HG03439 (cell line): ENCODE results near the gene DSCAML1.

Experiments
- ATAC-seq: cut with Tn5 transposase; IDR thresholded peaks from one replicate; pipeline ENCODE4 v1.9.1; 2021; ENCODE audit warnings: mild to moderate bottlenecking, moderate library complexity; ENCODE audit not compliant: unreplicated experiment

Gene DSCAML1

DNA sequence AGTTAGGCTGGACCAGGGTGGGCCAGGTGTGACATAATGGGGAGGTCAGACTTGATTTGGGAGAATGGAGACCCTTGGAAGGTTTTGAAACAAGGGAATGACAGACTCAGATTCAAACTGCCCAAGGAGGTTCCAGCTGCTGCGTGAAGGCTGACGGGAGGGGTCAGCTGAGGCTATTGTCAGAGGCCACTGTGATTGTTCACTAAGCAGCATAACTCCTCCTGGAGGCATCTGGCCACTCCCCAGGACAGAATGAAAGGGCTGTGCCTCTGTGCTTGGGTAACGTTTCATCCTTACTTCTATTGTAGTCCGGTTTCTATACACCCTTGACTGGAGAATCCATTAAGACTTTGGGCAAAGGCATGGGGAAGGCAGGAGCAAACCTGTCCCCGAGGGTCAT lies 126.6 kb downstream of the DSCAML1 start:
- ATAC-seq, result no peak

DNA sequence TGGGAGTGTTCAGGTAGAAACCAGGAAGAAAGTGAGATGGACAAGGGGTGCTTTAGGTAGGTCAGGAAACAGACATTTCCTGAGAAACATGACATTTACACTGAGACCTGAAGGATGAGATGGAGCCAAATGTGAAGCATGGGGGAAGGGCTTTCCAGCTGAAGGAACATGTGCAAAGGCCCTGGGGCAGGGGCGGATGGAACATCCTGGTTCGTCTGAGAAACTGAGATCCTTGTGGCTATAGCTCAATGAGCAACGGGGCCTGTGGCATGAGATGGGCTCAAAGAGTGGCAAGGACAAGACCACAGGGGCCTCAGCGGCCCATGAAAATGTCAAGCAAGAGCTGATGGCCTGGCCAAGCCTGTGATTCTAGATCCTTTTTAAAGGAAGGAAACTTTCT lies 127.4 kb downstream of the DSCAML1 start:
- no peak for ATAC-seq

DNA sequence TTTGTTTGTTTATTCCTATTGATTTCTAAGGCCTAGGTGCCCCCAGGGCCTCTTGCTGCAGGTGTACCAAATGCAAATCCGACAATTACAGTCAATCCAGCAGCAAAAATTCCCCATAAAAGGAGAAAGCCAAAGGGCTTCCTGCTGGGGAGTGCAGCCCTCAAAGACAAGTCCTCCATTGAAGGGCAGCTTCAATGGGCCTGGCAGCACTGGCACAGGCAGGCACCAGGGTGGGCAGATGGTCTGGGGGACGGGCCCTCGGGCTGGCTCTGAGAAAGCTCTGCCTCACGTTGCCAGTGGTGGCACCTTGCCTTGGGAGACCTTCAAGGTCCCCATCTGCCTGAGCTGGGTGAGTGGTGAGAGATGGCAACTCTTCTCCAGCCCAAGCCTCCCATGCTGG lies 128.0 kb downstream of the DSCAML1 start:
- ATAC-seq, result no peak

DNA sequence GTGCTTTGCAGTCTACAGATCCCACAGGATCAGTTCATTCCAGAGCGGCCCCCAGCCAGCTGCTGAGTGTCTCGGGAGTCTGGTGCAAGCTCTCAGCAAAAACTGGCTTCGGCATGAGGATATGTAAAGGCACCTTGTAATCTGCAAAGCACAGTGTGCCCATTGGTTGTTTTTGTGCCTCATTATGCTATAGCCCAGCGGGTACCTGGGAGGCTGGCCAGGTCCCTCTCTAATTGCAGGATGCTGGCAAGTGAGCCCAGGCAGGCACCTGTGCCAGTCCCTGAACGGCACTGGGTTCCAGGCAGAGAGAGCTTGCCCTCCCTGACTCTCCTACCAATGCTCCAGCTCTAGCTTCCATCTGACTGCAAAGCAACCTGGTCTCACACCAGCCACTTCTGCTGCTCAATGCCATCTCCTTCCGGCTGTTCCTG lies 128.7 kb downstream of the DSCAML1 start:
- ATAC-seq, result no peak

DNA sequence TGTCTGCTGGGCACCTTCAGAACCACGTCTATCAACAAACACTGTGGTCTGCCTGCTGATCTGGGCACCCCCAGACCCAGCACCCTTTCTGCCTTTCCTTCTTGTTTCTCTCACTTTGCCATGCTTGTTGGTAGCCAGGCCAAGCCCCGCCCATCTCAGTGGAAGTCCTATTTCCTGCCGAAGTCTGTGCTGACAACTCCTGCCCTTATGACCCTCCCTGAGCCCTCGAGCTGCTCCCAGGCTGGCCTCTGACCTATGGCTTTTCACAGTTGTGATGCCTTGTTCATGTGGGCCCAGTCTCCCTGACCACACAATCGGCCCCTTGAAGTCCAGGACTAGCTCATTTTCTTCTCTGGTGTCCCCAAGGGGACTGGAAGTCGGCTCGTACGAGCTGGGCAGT lies 132.1 kb downstream of the DSCAML1 start:
- ATAC-seq, result no peak

DNA sequence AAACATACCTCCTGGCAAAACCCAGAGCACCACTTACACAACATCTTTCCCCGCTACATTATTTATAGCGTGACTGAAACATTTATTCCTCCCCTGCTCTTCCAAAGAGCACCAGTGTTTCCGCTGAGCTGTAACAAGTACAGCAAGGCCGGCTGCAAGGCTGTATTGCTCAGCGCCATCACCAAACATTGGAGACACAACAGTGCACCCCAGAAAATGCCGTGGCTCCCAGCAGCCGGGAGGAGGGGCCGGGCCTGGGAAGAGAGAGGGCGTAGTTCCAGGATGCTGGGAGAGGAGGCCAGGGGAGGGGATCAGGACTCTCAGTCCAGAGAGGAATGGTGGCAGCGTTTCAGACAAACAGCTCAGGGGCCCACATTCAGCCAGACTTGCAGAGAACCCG lies 133.2 kb downstream of the DSCAML1 start:
- no peak for ATAC-seq

DNA sequence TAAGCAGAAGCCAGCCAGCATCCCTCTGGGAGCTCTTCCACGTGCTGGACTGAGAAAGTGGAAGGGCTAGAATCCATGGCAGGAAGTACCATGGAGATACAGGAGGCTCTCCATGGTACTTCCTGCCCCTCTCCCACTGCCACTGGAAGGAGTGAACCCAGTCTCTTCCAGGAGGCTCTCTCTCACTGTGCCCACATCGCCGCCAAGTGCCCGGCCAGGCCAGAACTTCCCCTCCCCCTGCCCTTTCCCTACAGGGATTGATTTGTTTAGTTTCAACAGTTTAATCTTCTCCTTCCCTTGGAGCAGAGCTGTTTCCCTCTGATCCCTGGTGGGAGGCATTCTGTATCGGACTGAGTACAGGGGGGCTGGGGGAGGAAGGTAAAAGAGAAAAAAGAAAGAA lies 133.6 kb downstream of the DSCAML1 start:
- ATAC-seq, result no peak

DNA sequence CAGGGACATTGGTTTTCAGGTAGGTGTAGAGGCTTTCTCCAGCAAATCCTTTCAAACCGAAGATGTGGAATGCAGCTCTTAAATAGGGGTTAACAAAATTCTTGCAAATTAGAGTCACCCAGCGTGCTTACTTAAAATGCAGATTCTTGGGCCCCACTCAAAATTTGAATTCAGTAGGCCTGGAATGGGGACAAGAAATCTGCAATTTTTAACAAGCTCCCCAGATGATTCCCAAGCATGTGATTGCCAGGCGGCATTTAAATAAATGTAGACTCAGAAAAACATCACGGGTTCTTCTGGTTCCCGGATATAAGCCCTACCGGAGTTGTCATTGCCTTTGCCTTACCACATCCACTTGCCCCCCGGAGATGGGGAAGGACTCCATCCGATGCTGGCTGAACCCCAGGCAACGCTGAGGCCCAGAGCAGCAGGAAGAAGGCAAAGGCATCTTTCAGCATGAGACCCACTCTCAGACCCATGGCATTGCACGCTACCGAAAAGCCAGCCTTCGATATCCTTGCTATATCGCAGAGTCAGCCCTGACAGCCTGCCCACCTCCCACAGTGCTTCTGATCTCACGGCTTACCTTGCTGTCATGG lies 134.2 kb downstream of the DSCAML1 start:
- ATAC-seq, result no peak

DNA sequence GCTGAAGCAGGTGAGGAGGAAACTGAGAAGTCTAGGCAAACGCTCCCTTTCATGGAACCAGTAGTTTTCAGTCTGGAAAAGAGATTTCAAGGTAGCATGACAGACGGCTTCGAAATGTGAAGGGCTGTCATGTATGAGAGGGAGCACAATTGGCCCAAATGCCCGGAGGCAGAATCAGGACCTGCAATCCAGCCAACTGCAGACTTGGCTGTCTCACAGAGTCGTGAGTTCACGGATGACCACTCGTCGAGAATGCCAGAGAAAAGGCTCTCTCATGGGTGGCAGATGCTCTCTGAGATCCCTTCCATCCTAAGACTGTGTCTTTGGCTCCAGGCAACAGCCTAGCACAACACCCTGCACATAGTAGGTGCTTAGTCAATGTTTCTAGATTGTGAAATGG lies 134.8 kb downstream of the DSCAML1 start:
- ATAC-seq, result no peak

DNA sequence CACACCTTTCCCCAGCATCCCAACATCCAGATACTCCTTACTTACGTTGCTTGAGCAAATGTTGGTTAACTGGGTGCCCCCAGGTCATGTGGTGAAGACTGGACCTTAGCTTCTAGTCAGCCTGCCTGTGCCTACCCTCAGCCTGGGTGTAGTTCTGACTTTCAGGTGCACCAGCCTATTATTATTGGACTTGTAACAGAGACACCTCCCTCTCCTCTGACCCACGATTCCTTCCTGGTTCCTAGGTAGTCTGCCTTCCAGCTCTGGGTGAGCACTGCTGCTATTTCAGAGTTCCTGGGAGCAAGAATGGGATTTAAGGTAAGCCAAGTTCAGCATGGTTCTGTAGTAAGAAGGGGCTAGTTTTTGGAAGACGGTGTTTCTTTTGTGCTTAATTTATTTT lies 138.2 kb downstream of the DSCAML1 start:
- ATAC-seq, result no peak

DNA sequence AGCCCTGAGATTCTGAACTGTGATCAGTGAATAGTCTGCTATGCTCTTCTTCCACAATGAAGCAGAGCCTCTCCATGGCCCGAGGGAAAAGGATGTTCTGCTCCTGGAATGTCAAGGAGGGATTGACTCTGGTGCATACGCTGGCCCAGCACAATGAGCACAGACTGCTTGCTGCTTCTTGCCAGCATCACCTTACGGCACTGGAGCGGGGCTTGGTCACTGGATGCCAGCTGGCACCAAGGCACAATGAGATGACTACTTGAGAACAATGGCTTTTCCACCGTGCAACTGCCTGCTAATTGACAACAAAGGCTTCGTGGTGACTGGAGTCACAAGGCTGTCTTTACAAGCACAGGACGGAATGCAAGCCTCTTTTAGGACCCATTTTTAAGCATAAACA lies 139.2 kb downstream of the DSCAML1 start:
- no peak for ATAC-seq

DNA sequence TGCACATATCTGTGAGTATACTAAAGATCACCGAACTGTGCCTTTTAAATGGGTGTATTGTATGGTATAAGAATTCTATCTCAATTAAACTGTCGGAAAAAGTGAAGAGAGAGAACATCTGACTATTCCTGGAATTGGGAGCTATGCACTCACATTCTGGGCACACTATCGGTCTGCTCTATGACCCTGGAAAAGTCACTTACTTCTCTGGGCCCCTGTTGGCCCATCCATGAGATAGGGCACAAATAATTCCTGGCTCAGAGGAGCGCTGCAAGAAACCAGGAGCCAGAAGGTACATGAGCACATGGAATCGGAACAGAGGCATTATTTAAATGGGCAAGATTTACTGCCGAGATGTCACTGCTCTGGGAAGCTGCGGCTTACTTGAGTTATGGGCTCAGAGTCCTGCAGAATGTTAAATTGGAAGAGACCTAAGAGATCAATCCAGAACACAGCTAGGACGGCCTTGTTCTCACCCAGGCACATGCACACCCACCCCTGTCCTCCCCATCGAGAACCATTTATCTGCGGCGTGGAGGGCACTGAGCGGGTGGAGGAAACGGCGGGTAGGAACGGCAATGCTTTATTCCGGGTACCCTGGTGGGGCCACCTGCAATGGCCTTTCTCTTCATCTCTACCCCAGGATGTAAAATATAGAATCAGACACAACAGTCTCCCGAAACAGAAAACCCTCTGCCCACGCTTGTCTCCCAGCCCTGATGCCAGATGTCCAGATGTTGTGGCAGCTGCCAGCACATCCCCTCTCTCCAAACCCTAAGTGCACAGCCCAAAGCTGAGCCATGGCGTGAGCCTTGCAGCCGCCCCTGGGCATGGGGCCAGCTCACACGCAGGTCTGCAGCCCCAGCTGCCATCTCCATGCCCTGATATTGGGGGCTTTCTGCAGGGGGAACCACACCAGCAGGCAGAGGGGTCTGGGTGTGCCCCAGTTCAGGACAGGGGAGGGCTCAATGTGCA lies 142.4 kb downstream of the DSCAML1 start:
- ATAC-seq, result no peak

DNA sequence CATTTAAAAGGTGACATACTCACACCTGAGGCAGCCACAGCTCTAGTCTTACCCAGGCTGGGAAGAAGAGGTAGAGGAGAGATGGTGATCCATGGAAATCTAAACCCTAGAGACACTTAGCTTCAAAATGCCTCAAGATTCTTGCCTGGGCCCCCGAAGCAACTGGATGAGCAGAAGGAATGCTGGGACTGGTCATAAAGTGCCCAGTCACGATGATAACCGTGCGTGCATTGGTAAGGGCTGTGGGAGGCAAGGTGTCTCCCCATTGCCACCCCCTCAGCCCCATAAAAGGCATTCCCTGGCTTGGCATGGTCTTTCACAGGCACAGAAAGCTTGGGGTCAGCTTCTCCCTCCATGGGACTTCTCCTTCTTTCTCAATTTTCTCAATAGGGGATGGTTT lies 144.5 kb downstream of the DSCAML1 start:
- no peak for ATAC-seq

DNA sequence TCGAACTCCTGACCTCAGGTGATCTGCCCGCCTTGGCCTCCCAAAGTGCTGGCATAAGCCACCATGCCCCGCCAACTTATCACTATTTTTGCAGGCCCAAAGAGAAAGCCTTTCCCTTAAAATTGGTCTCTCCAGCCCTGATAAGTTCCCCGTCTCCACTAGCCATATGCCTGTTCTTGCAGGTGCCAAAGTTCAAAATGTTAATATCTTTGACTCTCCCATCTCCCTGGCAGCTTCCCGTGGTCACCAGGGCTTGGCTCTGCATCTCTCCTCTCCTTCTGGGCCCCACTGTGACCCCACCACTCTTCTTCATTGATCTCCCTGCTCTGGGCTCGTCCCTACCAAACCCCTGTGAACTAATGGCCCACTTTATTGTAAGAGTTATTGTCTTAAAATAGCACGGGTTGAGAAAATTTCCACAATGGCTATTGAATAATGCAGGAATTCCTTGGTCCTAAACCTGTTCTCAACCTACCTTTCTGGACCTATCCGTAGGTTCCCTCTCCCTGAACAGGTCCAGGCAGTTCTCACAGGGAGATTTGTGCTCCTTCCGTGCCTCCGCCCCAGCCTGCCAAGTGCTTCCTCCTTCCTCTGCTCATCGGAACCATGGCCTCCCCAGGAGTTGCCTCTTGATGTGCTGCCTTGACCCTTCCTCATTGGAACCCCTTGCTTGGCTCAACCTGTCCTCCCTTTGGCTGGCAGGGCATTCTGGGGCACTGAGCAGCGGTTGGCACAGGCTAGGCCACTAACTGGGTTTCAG lies 147.5 kb downstream of the DSCAML1 start:
- no peak for ATAC-seq

DNA sequence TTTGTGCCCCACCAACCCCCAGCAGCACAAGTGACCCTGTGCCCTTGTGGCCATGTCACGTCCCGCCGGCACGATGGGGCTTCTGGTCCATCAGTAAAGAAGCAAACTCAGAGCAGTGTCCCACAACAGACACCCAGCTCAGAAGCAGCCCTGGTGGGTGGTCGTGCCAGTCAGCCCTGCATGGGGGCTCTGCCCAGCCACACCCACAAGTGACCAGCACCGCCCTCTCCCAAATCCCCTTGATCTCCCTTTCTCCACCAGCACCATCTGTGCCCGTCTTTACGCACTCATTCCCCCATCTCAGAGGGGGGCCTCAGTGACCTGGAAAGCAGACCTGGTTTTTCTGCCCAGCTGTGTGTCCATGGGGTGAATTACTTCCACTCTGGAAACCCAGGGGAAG lies 149.1 kb downstream of the DSCAML1 start:
- no peak for ATAC-seq

DNA sequence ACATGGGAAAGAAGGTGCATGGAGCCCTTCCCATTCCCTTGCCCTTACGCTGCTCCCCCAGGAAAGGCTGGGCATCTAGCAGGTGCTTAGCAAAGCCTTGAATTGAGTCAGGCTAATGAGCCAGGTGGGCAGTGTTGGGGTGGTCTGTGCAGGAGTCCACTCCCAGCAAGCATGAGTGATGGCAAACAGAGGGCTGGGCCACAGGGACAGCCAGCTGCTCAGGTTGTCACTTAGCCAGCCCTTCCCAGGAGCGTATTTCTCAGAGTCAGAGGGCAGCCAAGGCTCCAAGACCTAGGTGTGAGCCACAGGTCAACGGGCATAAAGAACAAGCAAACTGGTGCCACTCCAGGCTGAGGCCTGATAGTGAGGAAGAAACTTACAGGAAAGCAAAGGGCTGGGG lies 149.8 kb downstream of the DSCAML1 start:
- ATAC-seq, result no peak

DNA sequence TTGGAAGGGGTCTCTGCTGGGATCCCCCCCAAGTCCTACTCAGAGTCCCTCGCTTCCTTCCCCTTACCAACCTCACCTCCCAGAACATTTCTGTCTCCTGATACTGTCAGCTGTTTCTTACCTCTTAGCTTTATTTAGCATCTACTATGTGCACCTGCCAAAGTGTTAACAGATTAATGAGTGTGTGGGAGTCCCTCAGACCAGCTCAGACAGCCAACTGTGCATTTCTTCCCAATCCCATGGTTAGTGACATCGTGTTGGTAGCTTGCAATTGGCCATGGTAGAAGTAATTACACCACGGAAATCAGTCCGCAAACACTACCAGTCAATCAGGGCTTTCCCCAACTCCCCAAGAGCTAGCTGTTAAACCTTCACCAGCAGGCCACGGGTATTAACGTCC lies 150.6 kb downstream of the DSCAML1 start:
- no peak for ATAC-seq

DNA sequence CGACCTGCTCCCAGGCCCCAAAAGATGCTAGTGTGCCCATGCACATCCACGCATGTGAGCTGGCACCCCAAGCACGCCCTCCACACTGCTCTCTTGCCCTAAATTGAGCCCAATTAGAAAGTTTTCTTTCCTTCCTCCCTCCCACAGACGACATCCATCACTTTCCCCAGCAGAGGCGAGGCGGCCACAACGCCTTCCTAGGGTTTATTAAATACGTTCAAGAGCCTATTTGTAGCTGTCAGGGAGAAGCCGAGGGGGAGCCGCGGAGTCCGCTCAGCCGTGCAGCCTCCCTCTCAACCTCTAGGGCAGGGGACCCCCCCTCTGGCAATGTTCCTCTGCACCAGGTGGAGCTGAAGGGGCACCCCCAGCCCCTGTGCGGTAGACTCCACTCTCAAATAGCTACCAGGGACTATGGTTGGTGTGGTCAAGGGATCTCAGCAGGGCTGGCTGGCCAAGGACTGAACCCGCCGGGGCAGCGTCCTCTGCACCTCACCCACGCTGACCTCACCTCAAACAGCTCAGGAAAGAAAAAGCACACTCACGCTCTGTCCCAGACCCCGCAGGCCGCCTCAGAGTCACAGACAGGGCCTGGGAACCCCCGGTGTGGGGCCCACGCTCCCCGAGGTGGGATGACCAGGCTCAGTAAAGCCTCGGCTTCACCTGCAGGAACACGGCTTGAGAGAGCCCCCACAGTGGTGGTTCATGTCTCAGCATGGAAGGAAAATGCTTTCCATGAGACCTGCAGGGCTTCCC lies 152.4 kb downstream of the DSCAML1 start:
- ATAC-seq, result no peak

DNA sequence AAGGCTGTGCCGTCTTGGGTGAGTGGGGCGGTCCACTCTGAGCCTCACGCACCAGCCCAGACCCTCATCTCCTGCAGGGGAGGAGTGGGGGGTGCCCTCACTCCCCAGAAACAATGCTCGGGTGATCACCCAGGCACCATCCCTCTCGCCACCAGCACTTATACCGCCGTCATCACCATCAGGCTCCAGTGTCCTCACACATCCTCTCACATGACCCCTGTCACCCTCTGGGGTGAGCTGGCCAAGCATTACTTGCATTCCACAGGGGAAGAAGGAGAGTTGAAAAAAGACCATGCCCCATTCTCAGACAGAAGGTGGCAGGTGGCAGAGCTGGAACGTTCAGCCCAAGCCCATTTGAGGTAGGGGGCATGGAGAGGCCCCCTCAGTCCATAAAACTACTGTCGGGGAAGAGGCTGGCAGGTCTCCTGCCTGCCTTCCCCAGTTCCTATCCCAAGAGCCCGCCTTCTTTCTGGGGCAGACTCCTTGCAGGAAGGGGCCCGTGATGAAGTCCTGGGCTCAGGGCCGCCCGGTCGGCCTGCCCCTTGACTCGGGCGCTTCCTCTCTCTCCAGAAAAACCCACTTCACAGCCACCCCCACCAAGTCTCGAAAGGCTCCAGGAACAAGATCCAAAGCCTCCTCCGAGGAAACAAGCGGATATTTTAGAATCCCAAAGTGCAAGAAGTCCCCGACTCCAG lies 153.3 kb downstream of the DSCAML1 start:
- ATAC-seq, result no peak

DNA sequence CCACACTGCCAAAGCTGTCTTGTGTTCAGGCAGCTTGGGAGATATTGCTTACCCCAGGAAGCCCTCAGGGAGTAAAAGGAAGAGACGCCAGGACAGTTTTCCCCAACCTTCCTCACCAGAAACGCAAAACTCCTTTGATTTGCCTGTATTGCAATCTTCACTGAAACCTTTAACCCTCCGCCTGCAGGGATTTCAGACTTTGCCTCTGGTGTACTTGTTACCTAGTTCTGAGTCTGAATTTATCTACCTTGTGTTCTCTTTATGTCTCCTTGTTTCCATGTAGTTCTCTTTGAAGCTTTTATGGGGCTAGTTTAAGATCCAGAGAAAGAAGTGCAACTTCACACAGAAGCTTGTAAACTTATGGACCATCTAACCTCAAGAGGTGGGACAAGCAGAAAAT lies 154.2 kb downstream of the DSCAML1 start:
- no peak for ATAC-seq
